HCT116 (cell line): Measurements from ENCODE around the gene GPHN. TPM values are rescaled to one million over a fixed set of nuclear protein-coding genes. Genes with fewer than 3 reads are reported as not detected.

Experiments
- ATAC-seq: fragments of 200-7000 bp; cut with Tn5 transposase; 2 replicates; pipeline ENCODE4 v1.9.1; 2020; ENCODE audit warnings: mild to moderate bottlenecking, moderate library complexity
- BruUV-seq: library from RNA; stranded (reverse); fragments of 400-500 nt; replicated peaks from 2 replicates; lab custom pipeline; 2021; lab: Mats Ljungman, UMichigan
- CTCF ChIA-PET: fragments of 300-600 bp; sonication (Branson Sonifier 250); formaldehyde crosslinking; loops from one replicate; lab custom pipeline; 2021; ENCODE audit warnings: antibody characterized with exemption; lab: Charles Lee
- POLR2A ChIA-PET: fragments of 300-600, 350-600 bp; sonication (Branson Sonifier 250); formaldehyde crosslinking; loops from one replicate; lab custom pipeline; 2021; ENCODE audit warnings: antibody characterized with exemption; lab: Charles Lee
- RAD21 ChIA-PET, 2 experiments: fragments of 300-600 bp; sonication (Branson Sonifier 250); formaldehyde crosslinking; loops; one replicate each; lab custom pipeline; 2023; ENCODE audit warnings: low total read pairs in 2 of 2; ENCODE audit not compliant: uncharacterized antibody in 2 of 2, unreplicated experiment in 2 of 2, low non-redundant PET in 1 of 2; lab: Charles Lee
- DNase-seq: peaks from one replicate; pipeline ENCODE4 v3.0.0-alpha.2; 2010; ENCODE audit warnings: low read depth, low spot score
- H2AFZ ChIP-seq: fragments of 200-600 bp; shearing (Covaris generic), sonication (generic); 2 replicates; pipeline ENCODE4 v1.6.1; 2017; ENCODE audit warnings: low read depth, mixed run types, mixed read lengths, antibody characterized with exemption, low read length; ENCODE audit not compliant: poor library complexity, severe bottlenecking
- H3K27ac ChIP-seq: 2 replicates; pipeline ENCODE4 v1.5.1; 2012; ENCODE audit warnings: low read depth, low read length
- H3K27me3 ChIP-seq: fragments of 200-600 bp; sonication (generic); 2 replicates; pipeline ENCODE4 v1.6.1; 2016; ENCODE audit warnings: mixed run types, low read length, mixed read lengths; ENCODE audit not compliant: insufficient read depth
- H3K36me3 ChIP-seq, 2 experiments: fragments of 200-500 bp in 1 of 2; fragments of 200-600 bp in 1 of 2; sonication (Bioruptor generic) in 1 of 2; sonication (generic) in 1 of 2; 2 replicates each; pipeline versions ENCODE4 v1.5.1 to v1.6.1; 2014 to 2016; ENCODE audit warnings: low read length in 2 of 2, inconsistent platforms in 1 of 2, mixed read lengths in 1 of 2, mixed run types in 1 of 2; ENCODE audit not compliant: insufficient read depth in 2 of 2, control insufficient read depth in 1 of 2
- H3K4me1 ChIP-seq, 2 experiments: fragments of 200-600 bp in 1 of 2; sonication (generic) in 1 of 2; 2 replicates each; pipeline versions ENCODE4 v1.5.1 to v1.6.1; 2012 to 2017; ENCODE audit warnings: low read length in 2 of 2, inconsistent platforms in 1 of 2, mild to moderate bottlenecking in 1 of 2, mixed read lengths in 1 of 2, mixed run types in 1 of 2, moderate library complexity in 1 of 2; ENCODE audit not compliant: insufficient read depth in 2 of 2, control insufficient read depth in 1 of 2
- H3K4me2 ChIP-seq: fragments of 200-600 bp; sonication (generic); 2 replicates; pipeline ENCODE4 v1.6.1; 2017; ENCODE audit warnings: mixed run types, low read length, mixed read lengths
- H3K4me3 ChIP-seq, 2 experiments: fragments of 200-600 bp in 1 of 2; sonication (generic) in 1 of 2; replicated peaks in 1 of 2; 2 replicates each; pipeline ENCODE4 v1.5.1; 2011 to 2016; ENCODE audit warnings: low read length in 2 of 2, control low read depth in 1 of 2, low read depth in 1 of 2, mild to moderate bottlenecking in 1 of 2, mixed read lengths in 1 of 2, mixed run types in 1 of 2
- H3K79me2 ChIP-seq: fragments of 200-600 bp; sonication (generic); 2 replicates; pipeline ENCODE4 v1.6.1; 2017; ENCODE audit warnings: mild to moderate bottlenecking, mixed run types, low read length, moderate library complexity, mixed read lengths; ENCODE audit not compliant: insufficient read depth
- H3K9ac ChIP-seq: fragments of 200-600 bp; sonication (generic); 2 replicates; pipeline ENCODE4 v1.6.1; 2016; ENCODE audit warnings: low read length, mixed read lengths
- H3K9me2 ChIP-seq: fragments of 200-600 bp; sonication (generic), shearing (Covaris generic); 2 replicates; pipeline ENCODE4 v1.6.1; 2017; ENCODE audit warnings: mixed run types, mild to moderate bottlenecking, moderate library complexity; ENCODE audit not compliant: insufficient read depth
- H3K9me3 ChIP-seq, 2 experiments: fragments of 200-500 bp in 1 of 2; fragments of 200-600 bp in 1 of 2; sonication (Bioruptor generic) in 1 of 2; sonication (generic) in 1 of 2; 2 replicates each; pipeline ENCODE4 v1.6.1; 2014 to 2017; ENCODE audit warnings: low read length in 2 of 2, mixed read lengths in 2 of 2, inconsistent platforms in 1 of 2, low read depth in 1 of 2, mild to moderate bottlenecking in 1 of 2, mixed run types in 1 of 2, moderate library complexity in 1 of 2; ENCODE audit not compliant: control insufficient read depth in 1 of 2, insufficient read depth in 1 of 2
- H4K20me1 ChIP-seq: fragments of 200-600 bp; sonication (generic), shearing (Covaris generic); 2 replicates; pipeline ENCODE4 v1.6.1; 2017; ENCODE audit warnings: mixed run types, mild to moderate bottlenecking, moderate library complexity; ENCODE audit not compliant: insufficient read depth
- CEBPB ChIP-seq: IDR thresholded peaks from 2 replicates; pipeline ENCODE4 v1.6.1; 2012; ENCODE audit warnings: low read depth
- ELF1 ChIP-seq: IDR thresholded peaks from 2 replicates; pipeline ENCODE4 v1.6.1; 2012; ENCODE audit warnings: low read depth, borderline replicate concordance
- EZH2 ChIP-seq: fragments of 200-600 bp; sonication (generic); IDR thresholded peaks from 2 replicates; pipeline ENCODE4 v1.6.1; 2017; ENCODE audit warnings: antibody characterized with exemption, mixed run types
- EZH2phosphoT487 ChIP-seq: fragments of 200-600 bp; IDR thresholded peaks from 2 replicates; pipeline ENCODE4 v1.6.1; 2018; ENCODE audit warnings: antibody characterized with exemption, borderline replicate concordance
- FOSL1 ChIP-seq: IDR thresholded peaks from 2 replicates; pipeline ENCODE4 v1.6.1; 2012; ENCODE audit warnings: low read depth
- JUND ChIP-seq: IDR thresholded peaks from 2 replicates; pipeline ENCODE4 v1.6.1; 2012
- MAX ChIP-seq: IDR thresholded peaks from 2 replicates; pipeline ENCODE4 v1.6.1; 2012
- POLR2A ChIP-seq: IDR thresholded peaks from 2 replicates; pipeline ENCODE4 v1.7.0; 2011; ENCODE audit warnings: borderline replicate concordance; ENCODE audit not compliant: insufficient read depth, insufficient read length; ENCODE audit errors: extremely low read depth
- SP1 ChIP-seq: IDR thresholded peaks from 2 replicates; pipeline ENCODE4 v1.6.1; 2012; ENCODE audit warnings: low read depth
- SRF ChIP-seq: IDR thresholded peaks from 2 replicates; pipeline ENCODE4 v1.6.1; 2012; ENCODE audit warnings: low read depth
- TCF7L2 ChIP-seq: IDR thresholded peaks from 2 replicates; pipeline ENCODE4 v1.7.0; 2011; ENCODE audit warnings: borderline replicate concordance, inconsistent platforms; ENCODE audit not compliant: insufficient read depth, insufficient read length; ENCODE audit errors: extremely low read depth
- ZFX ChIP-seq: fragments of 450-650 bp; IDR thresholded peaks from 2 replicates; pipeline ENCODE4 v1.6.1; 2017
- ZNF274 ChIP-seq: fragments of 200-500 bp; sonication (Bioruptor generic); IDR thresholded peaks from 2 replicates; pipeline ENCODE4 v1.6.1; 2014; ENCODE audit warnings: mild to moderate bottlenecking, low read depth, low read length, inconsistent platforms
- intact Hi-C: fragments of 100-400 bp; cut with micrococcal nuclease; formaldehyde crosslinking; loops from 2 replicates; pipeline ENCODE4 v1.10.0; 2022
- total RNA-seq: library from RNA; stranded (reverse); gene quantifications from one replicate; pipeline ENCODE4 v1.2.1, GENCODE V29; 2021; ENCODE audit not compliant: unreplicated experiment
- TF ChIP-seq, protein P1 (sequence below), 3 experiments: fragments of 200-600 bp in 1 of 3; sonication (generic) in 1 of 3; IDR thresholded peaks in 2 of 3; conservative IDR thresholded peaks in 1 of 3; 2 replicates each; pipeline ENCODE4 v1.5.1; 2012 to 2017; ENCODE audit warnings: low read depth in 2 of 3, low read length in 2 of 3, antibody characterized with exemption in 1 of 3, borderline replicate concordance in 1 of 3, control low read depth in 1 of 3, mild to moderate bottlenecking in 1 of 3, mixed read lengths in 1 of 3, mixed run types in 1 of 3, moderate library complexity in 1 of 3; ENCODE audit not compliant: insufficient read depth in 1 of 3
- TF ChIP-seq, protein P2 (sequence below): IDR thresholded peaks from 2 replicates; pipeline ENCODE4 v1.6.1; 2012; ENCODE audit warnings: low read depth

Gene GPHN
- total RNA-seq, 1 experiment from 2014 or later = 43.8 TPM

DNA sequence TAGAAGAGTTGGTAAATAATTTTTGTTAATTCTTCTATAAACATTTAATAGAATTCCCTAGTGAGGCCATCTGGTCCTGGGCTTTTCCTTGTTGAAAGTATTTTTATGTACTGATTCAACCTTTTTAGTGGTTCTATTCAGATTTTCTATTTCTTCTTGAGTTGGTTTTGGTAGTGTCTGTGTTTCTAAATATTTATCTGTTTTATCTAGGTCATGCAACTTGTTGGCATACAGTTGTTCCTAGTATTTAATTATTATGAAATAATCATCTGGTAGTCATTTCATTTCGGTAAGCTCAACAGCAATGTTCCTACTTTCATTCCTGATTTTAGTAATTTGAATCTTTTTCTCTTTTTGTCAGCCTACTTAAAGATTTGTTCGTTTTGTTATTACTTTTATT, 447.2 kb downstream of the GPHN start (continued):
- TF ChIP-seq FOSL1 (no peak), ZNF274 (no peak), EZH2phosphoT487 (no peak)

DNA sequence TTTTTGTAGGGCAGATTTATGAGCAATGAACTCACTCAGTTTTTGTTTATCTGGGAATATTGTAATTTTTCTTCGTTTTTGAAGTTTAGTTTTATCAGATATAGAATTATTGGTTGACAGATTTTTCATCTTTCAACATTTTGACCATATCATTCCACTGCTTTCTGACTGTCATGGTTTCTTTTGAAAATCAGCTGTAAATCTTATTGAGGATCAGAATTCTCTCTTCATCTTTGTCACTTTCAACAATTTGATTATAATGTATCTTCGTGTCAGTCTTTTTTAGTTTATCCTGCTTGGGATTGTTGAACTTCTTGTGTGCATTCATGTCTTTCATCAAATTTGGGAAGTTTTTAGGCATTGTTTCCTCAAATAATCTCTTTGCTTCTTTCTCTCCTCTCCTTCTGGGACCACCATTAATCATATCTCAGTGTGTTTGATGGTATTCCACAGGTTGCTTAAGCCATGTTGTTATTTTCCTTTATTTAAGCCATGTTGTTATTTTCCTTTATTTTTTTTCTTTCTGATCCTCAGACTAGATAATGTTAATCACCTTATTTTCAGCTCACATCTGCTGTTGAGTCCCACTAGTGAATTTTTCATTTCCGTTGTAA, 451.6 kb downstream of the GPHN start:
- POLR2A ChIA-PET = no interaction called here
- Histone ChIP-seq H3K79me2 (no peaks in the 10 kb centered on the region), H3K4me3 (no peak overlapping the region), H3K9ac (no peak overlapping the region), H4K20me1 (no peaks in the 10 kb centered on the region), H3K4me2 (no peak overlapping the region), H3K4me1 (no peaks in the 10 kb centered on the region), H2AFZ (no peak overlapping the region), H3K27me3 (no peaks in the 10 kb centered on the region), H3K9me3 (0 out of 4 replicates have a peak, but pooled peaks cover 0 to 4% of the 10 kb centered on the region in 2 experiments), H3K36me3 (no peaks in the 10 kb centered on the region), H3K27ac (no peak overlapping the region), H3K9me2 (no peaks in the 10 kb centered on the region)
- no peak for DNase-seq
- CTCF ChIA-PET = no interaction called here
- no peak for ATAC-seq
- intact Hi-C loops = no loop called here
- TF ChIP-seq TCF7L2 (no peak), POLR2A (no peak), ZFX (no peak), SP1 (no peak), CEBPB (no peak), SRF (no peak), EZH2 (no peak), ZNF274 (no peak), MAX (no peak), ELF1 (no peak), JUND (no peak)
- TF ChIP-seq, protein P1, sequence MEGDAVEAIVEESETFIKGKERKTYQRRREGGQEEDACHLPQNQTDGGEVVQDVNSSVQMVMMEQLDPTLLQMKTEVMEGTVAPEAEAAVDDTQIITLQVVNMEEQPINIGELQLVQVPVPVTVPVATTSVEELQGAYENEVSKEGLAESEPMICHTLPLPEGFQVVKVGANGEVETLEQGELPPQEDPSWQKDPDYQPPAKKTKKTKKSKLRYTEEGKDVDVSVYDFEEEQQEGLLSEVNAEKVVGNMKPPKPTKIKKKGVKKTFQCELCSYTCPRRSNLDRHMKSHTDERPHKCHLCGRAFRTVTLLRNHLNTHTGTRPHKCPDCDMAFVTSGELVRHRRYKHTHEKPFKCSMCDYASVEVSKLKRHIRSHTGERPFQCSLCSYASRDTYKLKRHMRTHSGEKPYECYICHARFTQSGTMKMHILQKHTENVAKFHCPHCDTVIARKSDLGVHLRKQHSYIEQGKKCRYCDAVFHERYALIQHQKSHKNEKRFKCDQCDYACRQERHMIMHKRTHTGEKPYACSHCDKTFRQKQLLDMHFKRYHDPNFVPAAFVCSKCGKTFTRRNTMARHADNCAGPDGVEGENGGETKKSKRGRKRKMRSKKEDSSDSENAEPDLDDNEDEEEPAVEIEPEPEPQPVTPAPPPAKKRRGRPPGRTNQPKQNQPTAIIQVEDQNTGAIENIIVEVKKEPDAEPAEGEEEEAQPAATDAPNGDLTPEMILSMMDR (IDR thresholded peaks at IDR 0.05 in 2 of 3, conservative IDR thresholded peaks at IDR 0.05 in 1 of 3; ENCODE audit: borderline replicate concordance in 1 of 3, insufficient read depth in 1 of 3, low read depth in 2 of 3, low read length in 2 of 3) = no peak
- TF ChIP-seq, protein P2, sequence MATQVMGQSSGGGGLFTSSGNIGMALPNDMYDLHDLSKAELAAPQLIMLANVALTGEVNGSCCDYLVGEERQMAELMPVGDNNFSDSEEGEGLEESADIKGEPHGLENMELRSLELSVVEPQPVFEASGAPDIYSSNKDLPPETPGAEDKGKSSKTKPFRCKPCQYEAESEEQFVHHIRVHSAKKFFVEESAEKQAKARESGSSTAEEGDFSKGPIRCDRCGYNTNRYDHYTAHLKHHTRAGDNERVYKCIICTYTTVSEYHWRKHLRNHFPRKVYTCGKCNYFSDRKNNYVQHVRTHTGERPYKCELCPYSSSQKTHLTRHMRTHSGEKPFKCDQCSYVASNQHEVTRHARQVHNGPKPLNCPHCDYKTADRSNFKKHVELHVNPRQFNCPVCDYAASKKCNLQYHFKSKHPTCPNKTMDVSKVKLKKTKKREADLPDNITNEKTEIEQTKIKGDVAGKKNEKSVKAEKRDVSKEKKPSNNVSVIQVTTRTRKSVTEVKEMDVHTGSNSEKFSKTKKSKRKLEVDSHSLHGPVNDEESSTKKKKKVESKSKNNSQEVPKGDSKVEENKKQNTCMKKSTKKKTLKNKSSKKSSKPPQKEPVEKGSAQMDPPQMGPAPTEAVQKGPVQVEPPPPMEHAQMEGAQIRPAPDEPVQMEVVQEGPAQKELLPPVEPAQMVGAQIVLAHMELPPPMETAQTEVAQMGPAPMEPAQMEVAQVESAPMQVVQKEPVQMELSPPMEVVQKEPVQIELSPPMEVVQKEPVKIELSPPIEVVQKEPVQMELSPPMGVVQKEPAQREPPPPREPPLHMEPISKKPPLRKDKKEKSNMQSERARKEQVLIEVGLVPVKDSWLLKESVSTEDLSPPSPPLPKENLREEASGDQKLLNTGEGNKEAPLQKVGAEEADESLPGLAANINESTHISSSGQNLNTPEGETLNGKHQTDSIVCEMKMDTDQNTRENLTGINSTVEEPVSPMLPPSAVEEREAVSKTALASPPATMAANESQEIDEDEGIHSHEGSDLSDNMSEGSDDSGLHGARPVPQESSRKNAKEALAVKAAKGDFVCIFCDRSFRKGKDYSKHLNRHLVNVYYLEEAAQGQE = no peak
- BruUV-seq = no TSS peak
- RAD21 ChIA-PET = no interaction called here
